NCI-H2196 treated with DMSO at 0.1 percent for 48 hours (cell line): ENCODE measurements around the gene GPR17.

Experiments
- DNase-seq: peaks from one replicate; lab custom pipeline; 2025; ENCODE audit not compliant: unreplicated experiment; lab: John Stamatoyannopoulos, UW

Gene GPR17

GRCh38 chr2:127640082-127641072 is 5.6 kb upstream of the GPR17 start:
- no peak for DNase-seq

- no peak for DNase-seq
Observed at GRCh38 chr2:127641133-127641532, 4.8 kb upstream of the GPR17 start.

- DNase-seq = no peak
Observed at GRCh38 chr2:127641846-127642507, 4.0 kb upstream of the GPR17 start.

GRCh38 chr2:127642706-127643438 is 3.1 kb upstream of the GPR17 start:
- DNase-seq = no peak

DNA sequence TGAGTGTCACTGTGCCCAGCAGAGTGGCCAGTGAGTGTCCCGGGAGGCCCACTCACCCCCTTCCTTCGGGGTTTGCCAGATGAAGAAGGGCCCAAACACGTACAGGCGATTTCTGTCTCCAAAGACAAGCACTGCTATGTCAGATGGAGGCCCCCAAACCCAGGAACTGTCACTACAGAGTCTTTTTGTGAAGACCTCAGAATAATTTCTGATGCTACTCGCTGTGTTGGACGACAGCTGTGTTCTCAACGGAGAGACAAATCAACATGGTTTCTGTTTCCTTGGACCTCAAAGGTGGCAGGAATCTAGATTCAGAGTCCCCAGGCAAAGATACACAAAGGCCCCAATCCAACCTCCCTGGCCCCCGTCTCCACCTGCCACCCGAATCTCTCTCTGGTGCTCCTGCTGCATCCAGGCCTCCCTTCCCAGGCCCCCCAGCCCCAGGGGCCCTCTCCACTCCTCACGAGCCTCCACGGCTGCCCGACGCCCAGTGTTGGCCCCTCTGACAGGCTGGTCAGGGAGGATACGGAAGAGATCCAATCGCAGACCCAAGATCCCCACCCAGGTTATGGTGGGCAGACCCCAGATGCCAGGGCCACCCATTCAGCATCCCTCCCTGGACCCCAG is 2.4 kb upstream of the GPR17 start:
- no peak for DNase-seq

DNA sequence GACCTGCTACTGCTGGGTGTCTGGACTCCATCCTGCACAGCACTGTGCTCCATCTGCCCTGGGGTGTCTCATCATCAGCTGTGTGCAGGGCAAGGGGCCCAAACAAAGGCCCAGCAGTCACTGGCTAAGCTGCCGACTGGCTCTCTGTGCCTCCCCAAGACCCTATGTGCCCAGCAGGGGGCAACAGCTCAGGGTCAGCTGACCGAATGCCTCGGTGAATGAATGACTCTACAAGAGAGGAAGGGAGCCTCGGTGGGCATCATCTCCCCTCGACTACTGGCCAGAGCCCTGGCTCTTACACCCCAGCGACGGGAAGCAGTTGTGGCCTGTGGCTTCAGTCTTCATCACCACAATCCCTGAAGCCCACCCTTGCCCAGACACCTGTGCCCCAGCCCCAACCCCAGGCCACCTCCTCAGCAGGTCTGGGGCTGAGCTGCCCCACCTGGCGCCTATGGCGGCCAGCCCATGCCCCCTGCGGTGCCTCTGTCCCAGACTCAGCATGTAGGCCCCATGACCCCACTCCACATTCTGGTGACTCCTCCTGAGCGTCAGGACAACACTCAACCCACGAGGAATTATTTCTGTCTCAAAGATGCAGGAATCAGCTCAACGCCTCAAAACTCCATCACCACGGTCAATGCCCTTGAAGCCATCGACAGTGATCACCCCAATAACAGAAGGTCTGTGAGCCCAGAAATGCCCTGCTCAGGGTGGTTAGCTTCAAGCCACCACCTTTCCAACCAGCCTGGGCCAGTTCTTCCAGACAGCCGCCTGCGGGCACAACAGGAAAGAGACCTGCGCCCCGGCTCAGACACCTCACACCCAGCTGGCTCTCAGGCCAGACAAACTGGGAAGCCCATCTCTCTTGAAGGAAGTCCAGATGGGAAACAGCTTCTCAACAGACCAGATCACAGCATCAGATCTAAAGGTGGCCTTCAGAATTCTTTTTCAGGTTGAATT is 1.6 kb upstream of the GPR17 start:
- DNase-seq = no peak

DNA sequence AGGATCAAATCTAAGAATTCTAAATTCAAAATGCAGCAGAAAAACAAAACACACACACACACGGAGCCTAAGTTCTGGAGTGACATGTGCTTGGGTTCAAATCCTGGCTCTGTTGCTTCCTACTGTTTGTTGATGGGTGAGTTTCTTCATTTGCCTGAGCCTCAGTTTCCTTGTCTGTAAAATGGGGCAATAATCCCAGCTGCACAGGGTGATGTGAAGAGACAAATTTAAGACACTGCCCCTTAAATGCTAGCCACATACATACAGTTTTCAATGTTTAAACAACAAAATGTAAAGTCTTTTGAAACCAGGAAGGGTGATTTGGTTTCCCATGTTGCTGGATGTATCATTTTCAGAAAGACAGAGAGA is 943 bp upstream of the GPR17 start:
- no peak for DNase-seq

DNA sequence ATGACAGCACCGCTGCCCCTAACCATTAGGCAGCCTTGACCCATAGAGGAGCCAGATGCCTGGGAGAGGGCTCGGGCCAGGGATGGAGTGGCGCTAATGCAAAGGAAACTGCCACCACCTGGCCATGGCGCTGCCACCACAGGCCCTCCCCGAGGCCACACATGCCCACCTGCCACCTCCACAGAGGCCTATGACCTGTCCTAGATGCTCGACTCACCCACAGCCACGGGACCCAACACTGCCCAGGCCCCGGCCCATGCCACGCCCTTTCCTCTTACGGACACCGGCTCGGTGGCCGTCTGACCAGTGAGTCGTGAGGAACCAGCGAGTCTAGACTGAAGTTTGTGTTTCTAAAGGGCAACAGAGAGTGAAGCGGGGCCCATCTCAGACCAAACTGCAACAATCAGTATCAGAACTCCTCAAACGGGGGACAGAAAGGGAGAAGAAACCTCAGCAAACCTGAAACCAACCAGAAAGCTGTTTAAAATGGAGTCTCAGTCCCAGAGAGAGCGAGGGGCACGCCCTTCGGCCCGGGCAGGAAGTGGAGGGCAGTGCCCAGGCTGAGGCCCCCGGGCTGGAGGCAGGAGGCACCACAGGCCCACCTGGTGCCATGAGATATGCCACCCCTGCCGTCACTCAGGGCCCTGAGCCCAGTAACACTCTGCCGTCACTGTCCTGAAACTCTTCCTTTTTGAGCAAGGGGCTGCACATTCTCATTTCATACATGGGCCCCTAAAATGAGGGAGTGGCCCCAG is 711 bp downstream of the GPR17 start:
- no peak for DNase-seq

- DNase-seq = no peak
Observed at GRCh38 chr2:127647242-127648190, 1.6 kb downstream of the GPR17 start.

GRCh38 chr2:127648321-127648720 is 2.4 kb downstream of the GPR17 start:
- DNase-seq = no peak

- no peak for DNase-seq
Observed at GRCh38 chr2:127649100-127649611, 3.2 kb downstream of the GPR17 start.

GRCh38 chr2:127649684-127650040 is 3.7 kb downstream of the GPR17 start:
- peak; percentile 56 for DNase-seq

DNA sequence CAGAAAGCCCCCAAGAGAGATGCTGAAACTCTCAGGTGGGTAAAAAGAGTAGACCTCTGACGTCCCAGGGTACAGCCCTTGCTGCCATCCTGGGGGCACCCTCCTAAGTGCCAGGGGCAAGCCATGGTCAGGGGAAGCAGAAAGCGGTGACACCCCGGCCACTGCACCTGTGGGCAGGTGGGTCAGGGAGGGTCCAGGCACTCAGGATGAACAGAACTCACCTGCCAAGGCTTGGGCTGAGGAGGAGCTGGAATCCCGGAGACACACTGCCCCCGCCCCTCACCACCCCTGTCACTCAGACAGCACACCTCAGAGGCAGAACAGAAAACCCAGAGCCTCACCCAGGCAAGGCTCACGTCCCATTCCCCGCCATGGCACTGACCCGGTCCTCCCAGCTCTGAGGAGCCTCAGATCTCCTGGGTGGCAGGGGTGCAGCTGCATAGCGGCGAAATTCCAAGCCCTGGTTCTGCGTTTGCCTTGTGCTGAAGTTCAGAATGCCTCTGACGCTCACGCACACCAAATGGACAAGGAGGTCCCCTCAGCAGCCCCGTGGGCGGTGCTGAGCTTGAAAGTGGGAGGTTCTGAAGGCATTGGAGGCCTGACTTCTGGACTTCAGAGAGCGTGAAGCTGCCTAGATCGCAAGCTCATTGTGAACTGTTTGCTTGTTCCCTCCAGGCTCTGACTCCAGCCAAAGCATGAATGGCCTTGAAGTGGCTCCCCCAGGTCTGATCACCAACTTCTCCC is 4.3 kb downstream of the GPR17 start:
- DNase-seq = no peak

- DNase-seq = no peak
Observed at GRCh38 chr2:127650785-127651380, 4.9 kb downstream of the GPR17 start.

GRCh38 chr2:127651381-127651809 is 5.4 kb downstream of the GPR17 start:
- DNase-seq = no peak

GRCh38 chr2:127651971-127652550 is 6.1 kb downstream of the GPR17 start:
- DNase-seq = no peak
